WTC11 (cell line): Measurements from ENCODE around the gene CDH13. TPM values are rescaled to one million over a fixed set of nuclear protein-coding genes. Genes with fewer than 3 reads are reported as not detected.

Experiments used
- ATAC-seq: fragments of 200-7000 bp; cut with Tn5 transposase; 2 replicates; pipeline ENCODE4 v1.10.0; 2021; ENCODE audit warnings: mild to moderate bottlenecking, moderate library complexity
- CTCF ChIA-PET: fragments of 300-600 bp; sonication (Branson Sonifier 250); formaldehyde crosslinking; loops from one replicate; lab custom pipeline; 2021; ENCODE audit warnings: antibody characterized with exemption; lab: Charles Lee
- POLR2A ChIA-PET: fragments of 350-600 bp; sonication (Branson Sonifier 250); formaldehyde crosslinking; loops from one replicate; lab custom pipeline; 2021; ENCODE audit warnings: antibody characterized with exemption; lab: Charles Lee
- DNase-seq: peaks from one replicate; pipeline ENCODE4 v3.0.0; 2021; ENCODE audit warnings: low spot score
- H3K27ac Mint-ChIP-seq: 2 replicates; pipeline ENCODE4 v1.8.0; 2021; ENCODE audit warnings: mixed read lengths
- H3K27me3 Mint-ChIP-seq: 2 replicates; pipeline ENCODE4 v1.8.0; 2021; ENCODE audit warnings: low read depth, mild to moderate bottlenecking, moderate library complexity, mixed read lengths
- H3K36me3 Mint-ChIP-seq: 2 replicates; pipeline ENCODE4 v1.8.0; 2021; ENCODE audit warnings: mixed read lengths
- H3K4me1 Mint-ChIP-seq: 2 replicates; pipeline ENCODE4 v1.8.0; 2022; ENCODE audit warnings: mixed read lengths
- H3K4me3 Mint-ChIP-seq: 2 replicates; pipeline ENCODE4 v1.8.0; 2021; ENCODE audit warnings: mild to moderate bottlenecking, moderate library complexity, mixed read lengths
- H3K9me3 Mint-ChIP-seq: 2 replicates; pipeline ENCODE4 v1.8.0; 2021; ENCODE audit warnings: mixed read lengths
- ATF6 ChIP-seq: sonication (generic); formaldehyde crosslinking; IDR thresholded peaks from 2 replicates; pipeline ENCODE4 v1.8.1; 2023; ENCODE audit warnings: mild to moderate bottlenecking, missing genetic modification reagents
- E2F1 ChIP-seq: sonication (generic); formaldehyde crosslinking; IDR thresholded peaks from 2 replicates; pipeline ENCODE4 v1.8.0; 2022; ENCODE audit warnings: mild to moderate bottlenecking, missing genetic modification reagents
- E2F4 ChIP-seq: sonication (generic); formaldehyde crosslinking; IDR thresholded peaks from 2 replicates; pipeline ENCODE4 v1.8.1; 2022; ENCODE audit warnings: low read depth, mild to moderate bottlenecking, moderate library complexity, missing genetic modification reagents, borderline replicate concordance
- ELF4 ChIP-seq: sonication (generic); formaldehyde crosslinking; IDR thresholded peaks from 2 replicates; pipeline ENCODE4 v1.8.1; 2022; ENCODE audit warnings: low read depth, mild to moderate bottlenecking, moderate library complexity, missing genetic modification reagents
- GABPB1 ChIP-seq: sonication (generic); formaldehyde crosslinking; IDR thresholded peaks from 2 replicates; pipeline ENCODE4 v1.8.1; 2023; ENCODE audit warnings: mild to moderate bottlenecking, missing genetic modification reagents
- GTF2I ChIP-seq: fragments of 250-450 bp; sonication (Bioruptor Pico); conservative IDR thresholded peaks from 2 replicates; pipeline ENCODE4 v1.4.0; 2021; ENCODE audit warnings: mild to moderate bottlenecking
- NFE2L1 ChIP-seq: sonication (generic); formaldehyde crosslinking; IDR thresholded peaks from 2 replicates; pipeline ENCODE4 v1.8.1; 2023; ENCODE audit warnings: missing genetic modification reagents
- NR2C2 ChIP-seq: sonication (generic); formaldehyde crosslinking; IDR thresholded peaks from 2 replicates; pipeline ENCODE4 v1.8.0; 2022; ENCODE audit warnings: mild to moderate bottlenecking, missing genetic modification reagents
- PRDM15 ChIP-seq: sonication (generic); formaldehyde crosslinking; IDR thresholded peaks from 2 replicates; pipeline ENCODE4 v1.8.0; 2022; ENCODE audit warnings: missing genetic modification reagents
- SP1 ChIP-seq: sonication (generic); formaldehyde crosslinking; conservative IDR thresholded peaks from 2 replicates; pipeline ENCODE4 v1.8.1; 2022; ENCODE audit warnings: missing genetic modification reagents
- ZBTB43 ChIP-seq: sonication (generic); formaldehyde crosslinking; IDR thresholded peaks from 2 replicates; pipeline ENCODE4 v1.8.1; 2023; ENCODE audit warnings: mild to moderate bottlenecking, missing genetic modification reagents
- ZNF121 ChIP-seq: sonication (generic); formaldehyde crosslinking; IDR thresholded peaks from 2 replicates; pipeline ENCODE4 v1.8.0; 2023; ENCODE audit warnings: missing genetic modification reagents
- ZNF281 ChIP-seq: sonication (generic); formaldehyde crosslinking; IDR thresholded peaks from 2 replicates; pipeline ENCODE4 v1.8.0; 2023; ENCODE audit warnings: mild to moderate bottlenecking, missing genetic modification reagents
- total RNA-seq: library from RNA; stranded (reverse); gene quantifications from 3 replicates; pipeline ENCODE4 v1.2.3, GENCODE V29; 2021

Gene CDH13
- total RNA-seq, 1 experiment from 2014 or later = 0.81 TPM

GRCh38 chr16:83728492-83728891, 1101.7 kb downstream of the CDH13 start (continued):
- no peak for TF ChIP-seq PRDM15
- TF ChIP-seq ZNF281 = no peak
- TF ChIP-seq ATF6 (CRISPR knock-in tag) = no peak
- no peak for TF ChIP-seq SP1 (CRISPR knock-in tag)
- no peak for TF ChIP-seq NFE2L1 (CRISPR knock-in tag)

- H3K4me3 Mint-ChIP-seq = no peak overlapping the region
- ATAC-seq (no peak), DNase-seq (no peak)
- H3K4me1 Mint-ChIP-seq = peaks cover 6% of the 10 kb centered on the region; the same call in 1 of the 2 replicates
- peaks cover 17% of the 10 kb centered on the region for H3K36me3 Mint-ChIP-seq
- TF ChIP-seq GTF2I (0 out of 2 replicates have a peak, but pooled peaks have one; percentile 41), E2F1 (CRISPR knock-in tag) (no peak)
- CTCF ChIA-PET = interaction anchor here (1.2 kb wide), 1 partner anchor 13 kb away, joined by 5 read pairs; no protein-coding TSS in a partner anchor
- no peak overlapping the region for H3K27ac Mint-ChIP-seq
- POLR2A ChIA-PET = no interaction called here
- peaks cover 38% of the 10 kb centered on the region for H3K9me3 Mint-ChIP-seq
- H3K27me3 Mint-ChIP-seq = no peaks in the 10 kb centered on the region; the same call in 1 of the 2 replicates
These were observed 1104.0 kb downstream of the CDH13 start for GRCh38 chr16:83730812-83731211.

- ChIA-PET POLR2A (no interaction called here), CTCF (no interaction called here)
- ATAC-seq (no peak), DNase-seq (no peak)
- Mint-ChIP-seq H3K27me3 (no peaks in the 10 kb centered on the region; the same call in 1 of the 2 replicates), H3K27ac (no peak overlapping the region), H3K4me1 (peaks cover 3% of the 10 kb centered on the region; the same call in 1 of the 2 replicates), H3K36me3 (peaks cover 17% of the 10 kb centered on the region), H3K9me3 (peaks cover 42% of the 10 kb centered on the region), H3K4me3 (no peak overlapping the region)
- no peak for TF ChIP-seq PRDM15
- TF ChIP-seq E2F4 (CRISPR knock-in tag) = no peak
- TF ChIP-seq NR2C2 = no peak
- no peak for TF ChIP-seq ZNF121 (CRISPR knock-in tag)
- no peak for TF ChIP-seq GABPB1 (CRISPR knock-in tag)
- no peak for TF ChIP-seq NFE2L1 (CRISPR knock-in tag)
- no peak for TF ChIP-seq ELF4 (CRISPR knock-in tag)
- no peak for TF ChIP-seq ZBTB43
- no peak for TF ChIP-seq GTF2I
These were observed 1105.8 kb downstream of the CDH13 start for GRCh38 chr16:83732536-83732935.
